GM12872 (cell line): Measurements from ENCODE around the gene FGF12.

Experiments
- CTCF ChIP-seq: IDR thresholded peaks from 3 replicates; pipeline ENCODE4 v1.5.1; 2011; ENCODE audit warnings: low read depth, mild to moderate bottlenecking, low read length, moderate library complexity; ENCODE audit not compliant: insufficient read depth

FGF12 gene

DNA sequence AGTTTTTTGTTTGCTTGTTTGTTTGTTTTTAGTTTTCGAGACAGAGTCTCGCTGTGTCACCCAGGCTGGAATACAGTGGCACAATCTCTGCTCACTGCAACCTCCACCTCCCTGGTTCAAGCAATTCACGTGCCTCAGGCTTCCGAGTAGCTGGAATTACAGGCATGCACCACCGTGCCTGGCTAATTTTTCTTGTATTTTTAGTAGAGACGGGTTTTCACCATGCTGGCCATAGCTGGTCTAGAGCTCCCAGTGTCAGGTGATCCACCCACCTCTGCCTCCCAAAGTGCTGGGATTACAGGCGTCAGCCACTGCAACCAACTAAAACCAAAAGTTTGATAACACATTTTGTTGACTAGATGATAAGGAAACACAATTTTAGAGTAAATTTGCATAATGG, 372.7 kb downstream of the FGF12 start:
- no peak for TF ChIP-seq CTCF

DNA sequence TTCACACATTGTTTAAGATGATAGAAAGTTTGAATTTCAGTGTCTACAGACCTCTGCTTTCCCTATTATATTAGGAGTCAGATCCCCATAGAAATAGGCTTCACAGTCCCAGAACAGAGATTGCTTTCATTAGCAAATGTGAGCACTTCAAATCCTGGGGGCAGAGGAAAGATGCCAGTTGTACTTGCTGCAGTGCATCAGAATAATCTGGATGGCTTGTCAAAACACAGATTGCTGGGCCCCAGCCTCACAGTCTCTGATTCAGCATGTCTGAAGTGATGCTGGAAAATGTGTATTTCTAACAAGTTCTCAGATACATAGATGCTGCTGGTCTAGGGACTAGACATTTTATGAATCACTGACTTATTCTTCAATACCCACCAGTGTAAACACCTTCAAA, 375.2 kb downstream of the FGF12 start:
- TF ChIP-seq CTCF, result no peak

DNA sequence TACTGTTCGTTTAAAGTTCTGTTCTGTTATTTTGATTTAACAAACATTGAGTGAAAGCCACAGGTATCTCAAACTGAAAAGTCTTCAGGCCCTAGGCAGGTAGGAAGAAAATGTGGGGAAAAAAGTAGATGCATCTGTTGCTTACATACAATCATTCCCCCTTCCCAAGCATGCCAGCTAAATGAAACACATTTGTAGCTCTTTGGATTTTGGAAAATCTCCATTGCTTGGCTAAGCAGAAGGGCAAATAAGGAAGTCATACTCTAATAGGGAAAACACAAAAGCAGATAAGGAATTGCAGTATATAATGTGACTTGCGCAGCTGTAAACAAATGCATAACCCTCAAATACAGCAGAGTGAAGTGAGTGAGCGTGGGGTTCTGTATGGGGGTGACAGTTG, 375.9 kb downstream of the FGF12 start:
- no peak for TF ChIP-seq CTCF

- TF ChIP-seq CTCF, result no peak
These were observed 387.3 kb downstream of the FGF12 start for GRCh38 chr3:192340031-192340430.

DNA sequence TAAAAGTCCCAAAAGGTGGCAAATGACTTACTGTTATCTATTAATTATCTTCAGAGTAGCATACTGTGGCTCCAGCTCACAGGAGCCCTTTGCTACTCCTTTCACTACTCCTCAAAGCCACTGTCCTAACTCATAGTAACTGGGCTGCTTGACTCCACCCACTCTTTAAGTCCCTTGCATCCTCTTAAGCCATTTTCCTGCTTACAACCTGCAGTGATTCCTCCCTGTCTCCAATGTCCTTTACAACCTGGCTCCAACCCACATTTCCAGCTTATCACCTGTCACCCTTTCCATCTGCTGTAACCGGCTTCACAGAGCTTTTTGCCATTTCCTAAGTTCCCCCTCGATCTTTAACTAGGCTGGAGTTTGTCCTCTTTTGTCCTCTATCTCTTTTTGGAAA, 388.1 kb downstream of the FGF12 start:
- TF ChIP-seq CTCF, result no peak

DNA sequence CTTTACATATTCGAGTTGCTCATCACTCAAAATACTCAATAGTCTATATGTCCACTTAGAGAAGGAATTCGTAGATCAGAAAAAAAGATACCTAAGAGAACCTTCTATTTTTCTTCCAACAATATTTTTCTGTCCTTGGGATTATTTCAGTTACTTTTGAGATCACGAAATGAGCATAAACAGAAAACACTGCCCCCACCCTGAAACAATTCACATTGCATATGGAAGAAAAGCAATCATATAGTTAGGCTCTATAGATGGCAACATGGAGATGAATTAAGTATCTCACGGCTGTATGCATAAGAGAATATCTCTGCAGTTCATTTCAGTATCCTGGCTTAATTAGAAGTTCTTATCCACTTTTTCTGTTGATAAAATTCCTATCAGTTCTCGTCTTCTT, 391.1 kb downstream of the FGF12 start:
- TF ChIP-seq CTCF, result no peak

GRCh38 chr3:192332386-192333291, 394.7 kb downstream of the FGF12 start:
- TF ChIP-seq CTCF, result no peak
